A673 (cell line): ENCODE data around the gene GULP1. TPM values are rescaled to one million over a fixed set of nuclear protein-coding genes. Genes with fewer than 3 reads are reported as not detected.

Experiments used
- BruUV-seq: library from RNA; stranded (reverse); fragments of 400-500 nt; replicated peaks from 2 replicates; lab custom pipeline; 2021; lab: Mats Ljungman, UMichigan
- CTCF ChIA-PET: fragments of 300-600 bp; sonication (Branson Sonifier 250); formaldehyde crosslinking; loops from one replicate; lab custom pipeline; 2022; ENCODE audit warnings: antibody characterized with exemption; lab: Charles Lee
- POLR2A ChIA-PET: fragments of 300-600 bp; sonication (Branson Sonifier 250); formaldehyde crosslinking; loops from one replicate; lab custom pipeline; 2022; ENCODE audit warnings: antibody characterized with exemption; ENCODE audit not compliant: low non-redundant PET; lab: Charles Lee
- DNase-seq: peaks from one replicate; pipeline ENCODE4 v3.0.0-alpha.2; 2015; ENCODE audit warnings: low spot score
- H3K27ac ChIP-seq: fragments of 200-600 bp; sonication (generic); 2 replicates; pipeline ENCODE4 v1.5.1; 2016; ENCODE audit warnings: mixed run types, low read depth, mild to moderate bottlenecking, mixed read lengths, antibody characterized with exemption, low read length; ENCODE audit not compliant: poor library complexity, severe bottlenecking
- H3K27me3 ChIP-seq: fragments of 200-600 bp; sonication (generic); replicated peaks from 2 replicates; pipeline ENCODE4 v1.6.1; 2017; ENCODE audit warnings: mixed run types, low read depth, mild to moderate bottlenecking, mixed read lengths, antibody characterized with exemption, low read length; ENCODE audit not compliant: insufficient read depth, poor library complexity
- H3K36me3 ChIP-seq: fragments of 200-600 bp; sonication (generic); 2 replicates; pipeline ENCODE4 v1.6.1; 2016; ENCODE audit warnings: mixed run types, mild to moderate bottlenecking, mixed read lengths, antibody characterized with exemption, low read length; ENCODE audit not compliant: insufficient read depth, poor library complexity, severe bottlenecking
- H3K4me1 ChIP-seq: fragments of 200-600 bp; sonication (generic); 2 replicates; pipeline ENCODE4 v1.6.1; 2017; ENCODE audit warnings: mixed run types, mild to moderate bottlenecking, mixed read lengths, antibody characterized with exemption, low read length; ENCODE audit not compliant: insufficient read depth, poor library complexity, severe bottlenecking
- H3K4me3 ChIP-seq: fragments of 200-600 bp; sonication (generic); 2 replicates; pipeline ENCODE4 v1.5.1; 2016; ENCODE audit warnings: low read depth, mixed run types, mild to moderate bottlenecking, mixed read lengths, low read length; ENCODE audit not compliant: poor library complexity, severe bottlenecking
- H3K9me3 ChIP-seq: fragments of 200-600 bp; sonication (generic); 2 replicates; pipeline ENCODE4 v1.6.1; 2016; ENCODE audit warnings: mixed run types, low read depth, mild to moderate bottlenecking, mixed read lengths, antibody characterized with exemption, low read length; ENCODE audit not compliant: poor library complexity, severe bottlenecking
- CTCF ChIP-seq: fragments of 300-800, 200-600 bp; sonication (generic); conservative IDR thresholded peaks from 2 replicates; pipeline ENCODE4 v1.5.1; 2017; ENCODE audit warnings: low read depth, mild to moderate bottlenecking, antibody characterized with exemption, low read length, moderate library complexity, mixed read lengths
- EZH2 ChIP-seq: fragments of 200-600 bp; sonication (generic); IDR thresholded peaks from 2 replicates; pipeline ENCODE4 v1.6.1; 2017; ENCODE audit warnings: borderline replicate concordance, low read depth, mild to moderate bottlenecking, mixed read lengths, antibody characterized with exemption, low read length; ENCODE audit not compliant: poor library complexity, severe bottlenecking
- intact Hi-C: fragments of 100-400 bp; cut with micrococcal nuclease; formaldehyde crosslinking; loops from one replicate; pipeline ENCODE4 v1.10.0; 2022; ENCODE audit not compliant: unreplicated experiment
- total RNA-seq: library from RNA; stranded (reverse); gene quantifications from 2 replicates; pipeline ENCODE4 v1.2.3, GENCODE V29; 2021

GULP1 gene
- total RNA-seq, 1 experiment from 2014 or later = 7.2 TPM

- CTCF ChIA-PET = no interaction called here
- H3K27ac ChIP-seq = no peak overlapping the region
- H3K36me3 ChIP-seq = no peaks in the 10 kb centered on the region
- intact Hi-C loops = no loop called here
- H3K27me3 ChIP-seq = no peaks in the 10 kb centered on the region
- DNase-seq = no peak
- POLR2A ChIA-PET = no interaction called here
- TF ChIP-seq CTCF (no peak), EZH2 (no peak)
- no peak overlapping the region for H3K4me3 ChIP-seq
- no peaks in the 10 kb centered on the region for H3K4me1 ChIP-seq
- H3K9me3 ChIP-seq = no peaks in the 10 kb centered on the region
- no TSS peak for BruUV-seq
These were observed 143.4 kb downstream of the GULP1 start for GRCh38 chr2:188435115-188435514.

GRCh38 chr2:188437537-188437936 lies 145.9 kb downstream of the GULP1 start:
- no TSS peak for BruUV-seq
- no peaks in the 10 kb centered on the region for H3K9me3 ChIP-seq
- H3K27me3 ChIP-seq = no peaks in the 10 kb centered on the region
- TF ChIP-seq EZH2 (no peak), CTCF (no peak)
- H3K4me1 ChIP-seq = no peaks in the 10 kb centered on the region
- ChIA-PET CTCF (no interaction called here), POLR2A (no interaction called here)
- no peak overlapping the region for H3K4me3 ChIP-seq
- no peak overlapping the region for H3K27ac ChIP-seq
- H3K36me3 ChIP-seq = no peaks in the 10 kb centered on the region
- no peak for DNase-seq
- intact Hi-C loops = no loop called here

GRCh38 chr2:188439986-188440385 lies 148.3 kb downstream of the GULP1 start:
- TF ChIP-seq EZH2 (no peak), CTCF (no peak)
- POLR2A ChIA-PET = no interaction called here
- no peaks in the 10 kb centered on the region for H3K4me1 ChIP-seq
- DNase-seq = no peak
- H3K4me3 ChIP-seq = no peak overlapping the region
- intact Hi-C loops = no loop called here
- no TSS peak for BruUV-seq
- CTCF ChIA-PET = no interaction called here
- no peak overlapping the region for H3K27ac ChIP-seq
- H3K36me3 ChIP-seq = no peaks in the 10 kb centered on the region
- H3K27me3 ChIP-seq = no peaks in the 10 kb centered on the region
- no peaks in the 10 kb centered on the region for H3K9me3 ChIP-seq
